GM12875 (cell line): ENCODE data around the gene S100A13.
"Not testable (repeated sequence)": the region's sequence is repeated elsewhere in the genome, so short reads cannot be mapped to it uniquely, and the experiment has no call there.

Source experiments
- H3K4me3 ChIP-seq: one replicate; pipeline ENCODE4 v1.5.1; 2011; ENCODE audit warnings: low read depth, low read length, control low read depth
- TF ChIP-seq, protein P1 (sequence below): IDR thresholded peaks from 2 replicates; pipeline ENCODE4 v1.5.1; 2011; ENCODE audit warnings: low read depth, mild to moderate bottlenecking, control low read depth, inconsistent platforms, low read length, moderate library complexity, borderline replicate concordance; ENCODE audit not compliant: insufficient read depth

The S100A13 gene

DNA sequence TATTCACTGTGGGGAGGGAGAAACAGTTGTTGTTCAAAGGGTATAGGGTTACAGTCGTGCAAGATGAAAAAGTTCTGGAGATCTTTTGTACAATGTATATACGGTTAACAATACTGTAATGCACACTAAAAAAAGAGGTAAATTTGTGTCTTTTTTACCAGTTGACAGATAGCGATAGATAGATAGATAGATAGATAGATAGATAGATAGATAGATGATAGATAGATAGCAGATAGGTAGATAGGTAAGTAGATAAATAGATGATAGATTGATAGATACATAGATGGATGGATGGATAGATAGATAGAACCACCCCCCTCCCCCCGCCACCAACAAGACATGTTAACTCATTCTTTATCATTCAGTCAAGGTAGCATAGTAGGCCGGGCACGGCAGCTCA is 24.6 kb downstream of the S100A13 start:
- TF ChIP-seq, protein P1, sequence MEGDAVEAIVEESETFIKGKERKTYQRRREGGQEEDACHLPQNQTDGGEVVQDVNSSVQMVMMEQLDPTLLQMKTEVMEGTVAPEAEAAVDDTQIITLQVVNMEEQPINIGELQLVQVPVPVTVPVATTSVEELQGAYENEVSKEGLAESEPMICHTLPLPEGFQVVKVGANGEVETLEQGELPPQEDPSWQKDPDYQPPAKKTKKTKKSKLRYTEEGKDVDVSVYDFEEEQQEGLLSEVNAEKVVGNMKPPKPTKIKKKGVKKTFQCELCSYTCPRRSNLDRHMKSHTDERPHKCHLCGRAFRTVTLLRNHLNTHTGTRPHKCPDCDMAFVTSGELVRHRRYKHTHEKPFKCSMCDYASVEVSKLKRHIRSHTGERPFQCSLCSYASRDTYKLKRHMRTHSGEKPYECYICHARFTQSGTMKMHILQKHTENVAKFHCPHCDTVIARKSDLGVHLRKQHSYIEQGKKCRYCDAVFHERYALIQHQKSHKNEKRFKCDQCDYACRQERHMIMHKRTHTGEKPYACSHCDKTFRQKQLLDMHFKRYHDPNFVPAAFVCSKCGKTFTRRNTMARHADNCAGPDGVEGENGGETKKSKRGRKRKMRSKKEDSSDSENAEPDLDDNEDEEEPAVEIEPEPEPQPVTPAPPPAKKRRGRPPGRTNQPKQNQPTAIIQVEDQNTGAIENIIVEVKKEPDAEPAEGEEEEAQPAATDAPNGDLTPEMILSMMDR = no peak
- no peak overlapping the region for H3K4me3 ChIP-seq

DNA sequence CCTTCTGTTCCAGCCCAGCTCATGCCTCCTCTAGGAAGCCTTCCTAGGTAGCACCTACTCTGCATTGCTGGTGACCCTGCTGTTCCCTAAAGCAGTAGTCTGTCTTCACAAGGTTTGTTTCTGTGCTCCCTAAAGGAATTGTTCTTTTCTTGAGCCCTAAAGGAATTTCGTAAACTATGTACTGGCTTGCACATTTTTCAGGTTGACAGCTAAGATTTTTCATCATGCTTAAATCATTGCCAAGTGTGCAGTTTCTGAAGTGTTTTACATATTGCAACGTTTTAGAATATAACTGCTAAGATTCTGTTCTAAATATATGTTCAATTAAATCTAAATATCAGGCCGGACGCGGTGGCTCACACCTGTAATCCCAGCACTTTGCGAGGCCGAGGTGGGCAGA is 27.5 kb downstream of the S100A13 start:
- TF ChIP-seq, protein P1 = no peak

DNA sequence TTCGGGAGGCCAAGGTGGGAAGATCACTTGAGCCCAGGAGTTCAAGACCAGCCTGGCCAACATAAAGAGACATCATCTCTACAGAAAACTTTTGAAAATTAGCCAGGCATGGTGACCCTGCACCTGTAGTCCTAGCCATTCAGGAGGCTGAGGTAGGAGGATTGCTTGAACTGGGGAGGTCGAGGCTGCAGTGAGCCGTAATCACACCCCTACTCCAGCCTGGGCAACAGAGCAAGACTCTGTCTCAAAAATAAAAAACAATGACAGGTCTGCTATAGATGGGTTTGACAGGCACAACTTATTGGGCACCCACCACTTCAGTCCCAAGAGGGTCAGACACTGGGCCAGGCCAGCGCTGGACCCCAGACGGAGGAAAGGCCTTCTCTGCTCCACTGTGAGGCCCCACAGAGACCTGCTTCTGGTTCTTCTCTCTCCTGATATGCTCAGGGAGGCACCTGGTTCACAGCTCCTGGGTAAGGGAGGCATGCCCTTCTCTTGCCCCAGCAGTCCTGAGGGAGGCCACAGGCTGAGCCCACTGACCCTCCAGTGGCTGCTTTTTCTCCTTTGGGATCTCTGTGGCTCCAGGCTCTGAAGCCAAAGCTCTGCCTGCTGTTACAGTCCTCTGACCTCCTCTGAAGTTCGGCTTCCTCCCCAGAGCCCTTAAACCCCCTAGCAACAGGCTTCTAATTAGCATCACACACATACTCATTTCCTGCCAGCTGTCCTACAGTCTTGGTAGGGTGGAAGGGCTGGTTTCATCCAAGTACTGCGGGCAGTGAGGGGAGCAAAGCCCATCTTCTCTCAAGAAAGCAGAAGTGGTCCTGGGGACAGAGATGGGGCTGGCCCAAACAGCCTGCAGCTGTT is 28.8 kb downstream of the S100A13 start:
- no peak overlapping the region for H3K4me3 ChIP-seq
- TF ChIP-seq, protein P1 = no peak

More for the DNA sequence above, 27.5 kb downstream of the S100A13 start:
- no peak overlapping the region for H3K4me3 ChIP-seq

DNA sequence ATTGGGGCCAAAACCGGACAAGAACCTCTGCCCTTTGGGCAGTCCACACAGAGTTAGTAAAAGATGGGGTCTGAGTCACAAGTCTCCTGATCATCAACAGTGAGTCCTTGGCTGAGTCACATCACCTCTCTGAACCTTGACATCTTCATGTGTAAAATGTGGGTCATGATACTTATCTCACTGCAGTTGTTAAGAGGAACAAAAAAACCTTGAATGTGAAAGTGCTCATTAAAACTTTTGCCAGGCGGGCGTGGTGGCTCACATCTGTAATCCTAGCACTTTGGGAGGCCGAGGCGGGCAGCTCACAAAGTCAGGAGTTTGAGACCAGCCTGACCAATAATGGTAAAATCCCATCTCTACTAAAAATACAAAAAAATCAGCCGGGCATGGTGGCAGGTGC is 30.1 kb downstream of the S100A13 start:
- no peak overlapping the region for H3K4me3 ChIP-seq
- TF ChIP-seq, protein P1 = no peak

DNA sequence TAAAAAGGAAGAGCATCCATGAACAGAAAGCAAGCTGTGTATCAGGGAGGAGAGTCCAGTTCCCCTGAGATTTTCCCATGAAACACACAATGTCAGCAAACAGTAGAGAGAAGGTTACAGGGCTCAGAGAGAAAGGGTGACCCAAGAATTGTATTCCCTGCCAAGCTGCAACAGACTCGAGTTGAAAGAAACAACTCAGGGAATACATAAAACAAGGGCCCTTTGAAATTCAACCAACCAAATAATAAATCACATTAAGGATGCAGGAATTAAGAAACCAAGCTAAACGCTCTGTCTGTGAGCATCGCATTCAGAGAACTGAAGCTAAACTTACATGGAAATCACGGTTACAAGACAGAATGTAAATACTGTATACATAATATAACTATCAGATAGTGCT is 34.6 kb downstream of the S100A13 start:
- TF ChIP-seq, protein P1 = no peak
- no peak overlapping the region for H3K4me3 ChIP-seq

DNA sequence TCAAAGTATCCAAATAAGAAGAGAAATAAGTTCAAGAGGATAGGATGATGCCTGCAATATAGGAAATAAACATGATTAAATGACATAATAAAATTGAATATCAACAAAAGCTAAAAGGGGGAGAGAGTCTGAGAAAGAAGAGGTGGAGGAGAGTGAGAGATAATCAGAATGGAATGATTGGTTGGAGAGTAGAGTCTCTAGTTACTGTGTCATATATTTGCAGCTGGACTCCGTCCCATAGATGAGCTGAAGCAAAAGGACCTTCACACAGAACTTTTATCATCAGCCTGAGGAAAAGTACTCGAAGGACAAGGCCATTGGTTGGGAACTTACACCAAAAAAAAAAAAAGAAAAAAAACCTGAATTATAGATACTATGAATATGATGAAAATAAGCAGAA is 38.8 kb downstream of the S100A13 start:
- TF ChIP-seq, protein P1 = no peak
- no peak overlapping the region for H3K4me3 ChIP-seq

DNA sequence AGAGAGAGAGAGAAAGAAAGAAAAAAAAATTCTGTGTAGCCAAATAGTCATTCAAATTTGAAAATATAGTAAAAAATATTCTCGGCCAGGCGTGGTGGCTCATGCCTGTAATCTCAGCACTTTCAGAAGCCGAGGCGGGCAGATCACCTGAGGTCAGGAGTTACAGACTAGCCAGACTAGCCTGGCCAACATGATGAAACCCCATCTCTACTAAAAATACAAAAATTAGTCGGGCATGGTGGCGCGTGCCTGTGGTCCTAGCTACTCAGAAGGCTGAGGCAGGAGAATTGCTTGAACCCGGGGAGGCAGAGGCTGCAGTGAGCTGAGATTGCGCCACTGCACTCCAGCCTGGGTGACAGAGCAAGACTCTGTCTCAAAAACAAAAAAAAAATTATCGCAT is 39.3 kb downstream of the S100A13 start:
- not testable (repeated sequence) for H3K4me3 ChIP-seq
